Left ventricle myocardium inferior (tissue), 1 donor: Measurements from ENCODE around the gene AP5B1. TPM values are rescaled to one million over a fixed set of nuclear protein-coding genes. Genes with fewer than 3 reads are reported as not detected.

Source experiments
- DNase-seq: peaks from one replicate; pipeline ENCODE4 v3.0.0-alpha.2; 2020
- H3K27ac ChIP-seq: fragments of 200-600 bp; replicated peaks from 2 replicates; pipeline ENCODE4 v1.8.0; 2021
- H3K27me3 ChIP-seq: fragments of 200-600 bp; 2 replicates; pipeline ENCODE4 v1.8.0; 2021; ENCODE audit warnings: low read depth
- H3K36me3 ChIP-seq: fragments of 200-600 bp; 2 replicates; pipeline ENCODE4 v1.8.0; 2021
- H3K4me1 ChIP-seq: fragments of 200-600 bp; 2 replicates; pipeline ENCODE4 v1.8.0; 2021
- H3K4me3 ChIP-seq: fragments of 200-600 bp; 2 replicates; pipeline ENCODE4 v1.8.0; 2021; ENCODE audit warnings: mild to moderate bottlenecking, moderate library complexity
- H3K9me3 ChIP-seq: fragments of 200-600 bp; replicated peaks from 2 replicates; pipeline ENCODE4 v1.8.0; 2021
- intact Hi-C: fragments of 100-400 bp; cut with micrococcal nuclease; formaldehyde crosslinking; loops from one replicate; pipeline ENCODE4 v1.11.0; 2022
- total RNA-seq: library from RNA; stranded (reverse); fragmentation: NEBNext Ultra II Directional; extraction: Animal tissue kit (Norgen Biotek cat#: 25700); gene quantifications from one replicate; pipeline ENCODE4 v1.2.1, GENCODE V29; 2021
- TF ChIP-seq, protein P1 (sequence below): fragments of 200-600 bp; IDR thresholded peaks from 2 replicates; pipeline ENCODE4 v1.8.0; 2021; ENCODE audit warnings: antibody characterized with exemption, mild to moderate bottlenecking, borderline replicate concordance
- donor health status: DM: no; HTN: yes; CAD: no; lungs with severe emphysema.

Gene AP5B1
- total RNA-seq, 1 donor from 2014 or later = 5.4 TPM

DNA sequence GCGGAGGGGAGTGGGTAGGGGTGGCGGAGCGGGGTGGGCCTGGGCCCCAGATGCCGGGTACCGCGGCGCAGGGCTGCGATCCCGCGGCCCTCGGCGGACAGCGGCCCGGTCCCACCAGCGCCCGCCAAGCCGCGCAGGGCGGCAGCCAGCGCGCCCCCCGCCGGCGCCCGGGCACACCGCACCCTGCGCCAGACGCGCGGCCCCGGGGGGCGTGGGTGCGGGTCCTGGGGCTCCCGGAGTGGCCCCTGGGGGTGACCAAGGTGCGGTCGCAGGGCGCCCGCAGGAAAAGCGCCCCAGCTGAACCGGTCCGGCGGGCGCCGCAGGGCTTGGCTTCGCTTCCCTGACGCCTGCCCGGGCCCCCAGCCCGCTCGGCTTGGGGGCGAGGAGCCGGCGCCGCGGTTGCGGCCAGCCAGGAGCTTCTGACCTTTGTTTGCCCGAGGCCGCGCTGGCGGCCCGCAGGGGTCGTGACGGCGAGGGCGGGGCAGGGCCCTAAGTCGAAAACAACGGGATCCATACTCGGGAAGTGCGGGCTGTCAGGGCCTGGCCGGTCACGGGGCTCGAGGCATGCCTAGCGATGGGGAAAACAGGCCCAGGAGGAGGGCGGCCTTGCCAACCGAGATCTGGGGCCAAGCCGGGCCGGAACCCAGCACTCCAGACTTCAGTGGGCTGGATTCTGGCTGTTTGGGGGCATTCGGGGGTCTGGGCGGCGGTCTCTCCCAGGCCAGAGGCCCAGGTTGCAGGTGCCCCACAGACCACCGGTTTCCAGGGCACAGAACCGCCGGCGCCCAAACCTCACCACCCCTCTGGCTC lies 581 bp upstream of the AP5B1 start:
- Histone ChIP-seq H3K27me3 (peaks cover 27% of the 10 kb centered on the region), H3K9me3 (no peaks in the 10 kb centered on the region), H3K4me3 (peak overlapping the region; percentile 97), H3K4me1 (peaks cover 39% of the 10 kb centered on the region), H3K27ac (peak overlapping the region; percentile 76), H3K36me3 (peaks cover 22% of the 10 kb centered on the region)
- intact Hi-C loops = no loop called here
- no peak for DNase-seq
- TF ChIP-seq, protein P1, sequence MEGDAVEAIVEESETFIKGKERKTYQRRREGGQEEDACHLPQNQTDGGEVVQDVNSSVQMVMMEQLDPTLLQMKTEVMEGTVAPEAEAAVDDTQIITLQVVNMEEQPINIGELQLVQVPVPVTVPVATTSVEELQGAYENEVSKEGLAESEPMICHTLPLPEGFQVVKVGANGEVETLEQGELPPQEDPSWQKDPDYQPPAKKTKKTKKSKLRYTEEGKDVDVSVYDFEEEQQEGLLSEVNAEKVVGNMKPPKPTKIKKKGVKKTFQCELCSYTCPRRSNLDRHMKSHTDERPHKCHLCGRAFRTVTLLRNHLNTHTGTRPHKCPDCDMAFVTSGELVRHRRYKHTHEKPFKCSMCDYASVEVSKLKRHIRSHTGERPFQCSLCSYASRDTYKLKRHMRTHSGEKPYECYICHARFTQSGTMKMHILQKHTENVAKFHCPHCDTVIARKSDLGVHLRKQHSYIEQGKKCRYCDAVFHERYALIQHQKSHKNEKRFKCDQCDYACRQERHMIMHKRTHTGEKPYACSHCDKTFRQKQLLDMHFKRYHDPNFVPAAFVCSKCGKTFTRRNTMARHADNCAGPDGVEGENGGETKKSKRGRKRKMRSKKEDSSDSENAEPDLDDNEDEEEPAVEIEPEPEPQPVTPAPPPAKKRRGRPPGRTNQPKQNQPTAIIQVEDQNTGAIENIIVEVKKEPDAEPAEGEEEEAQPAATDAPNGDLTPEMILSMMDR = peak; percentile 40

DNA sequence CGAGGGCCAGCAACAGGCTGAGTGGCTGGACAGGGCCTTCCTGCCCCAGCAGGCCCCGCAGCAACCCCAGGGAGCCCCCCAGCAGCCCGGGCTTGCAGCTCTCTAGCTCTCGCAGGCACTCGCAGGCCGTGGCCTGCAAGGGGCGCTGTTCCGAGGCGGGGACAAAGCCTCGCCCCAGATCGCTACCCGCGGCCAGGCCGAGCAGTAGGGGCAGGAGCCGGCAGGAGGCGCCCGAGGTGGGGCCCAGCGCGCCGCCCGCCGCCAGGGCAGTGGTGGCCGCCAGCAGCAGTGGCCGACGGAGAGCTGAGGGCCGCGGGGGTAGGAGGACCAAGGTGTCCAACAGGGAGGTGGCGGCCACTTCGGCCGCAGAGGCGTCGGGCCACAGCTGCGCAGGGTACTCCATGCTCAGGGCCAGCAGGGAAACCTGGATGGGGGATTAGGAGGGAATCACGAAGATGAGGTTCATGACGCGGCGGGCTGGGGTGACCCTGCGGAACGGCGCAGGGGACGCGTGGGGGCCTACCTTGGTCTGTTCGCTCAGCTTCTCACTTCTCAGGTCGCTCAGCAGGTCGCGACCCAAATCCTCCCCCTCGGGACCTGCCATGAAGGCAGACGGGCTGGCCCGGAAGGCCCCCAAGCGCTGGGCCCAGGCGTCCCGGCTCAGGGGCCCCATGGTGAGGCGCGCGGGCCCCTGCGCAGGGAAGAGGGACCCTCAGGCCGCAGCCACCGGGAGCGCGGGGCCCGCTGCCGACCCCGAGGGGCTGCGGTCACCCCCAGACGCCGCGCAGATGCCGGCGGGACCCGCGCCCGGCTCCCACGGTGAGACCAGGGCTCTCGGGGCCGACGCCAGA lies 632 bp downstream of the AP5B1 start:
- peaks cover 34% of the 10 kb centered on the region for H3K4me1 ChIP-seq
- DNase-seq = peak; percentile 79
- H3K36me3 ChIP-seq = peaks cover 22% of the 10 kb centered on the region
- H3K9me3 ChIP-seq = no peaks in the 10 kb centered on the region
- H3K27me3 ChIP-seq = peaks cover 15% of the 10 kb centered on the region
- intact Hi-C loops = no loop called here
- H3K27ac ChIP-seq = peak overlapping the region; percentile 76
- H3K4me3 ChIP-seq = peak overlapping the region; percentile 97
- TF ChIP-seq, protein P1 = peak; percentile 92

DNA sequence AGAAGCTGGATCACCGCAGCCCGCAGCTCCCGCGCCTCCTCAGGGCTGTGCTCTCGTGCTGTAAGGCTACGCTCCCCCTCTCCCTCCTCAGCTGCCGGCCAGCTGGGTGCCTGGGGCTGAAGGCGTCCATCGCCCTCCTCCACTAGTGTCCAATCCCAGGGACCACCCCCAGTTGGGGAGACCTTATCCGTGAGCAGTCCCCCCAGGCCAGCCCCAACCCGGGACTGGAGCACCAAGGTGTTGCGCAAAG lies 1.2 kb downstream of the AP5B1 start:
- Histone ChIP-seq H3K9me3 (no peaks in the 10 kb centered on the region), H3K27ac (peak overlapping the region; percentile 76), H3K4me3 (peak overlapping the region; percentile 97), H3K36me3 (peaks cover 22% of the 10 kb centered on the region), H3K4me1 (peaks cover 34% of the 10 kb centered on the region), H3K27me3 (peaks cover 9% of the 10 kb centered on the region)
- TF ChIP-seq, protein P1 = no peak
- intact Hi-C loops = no loop called here
- DNase-seq = no peak

DNA sequence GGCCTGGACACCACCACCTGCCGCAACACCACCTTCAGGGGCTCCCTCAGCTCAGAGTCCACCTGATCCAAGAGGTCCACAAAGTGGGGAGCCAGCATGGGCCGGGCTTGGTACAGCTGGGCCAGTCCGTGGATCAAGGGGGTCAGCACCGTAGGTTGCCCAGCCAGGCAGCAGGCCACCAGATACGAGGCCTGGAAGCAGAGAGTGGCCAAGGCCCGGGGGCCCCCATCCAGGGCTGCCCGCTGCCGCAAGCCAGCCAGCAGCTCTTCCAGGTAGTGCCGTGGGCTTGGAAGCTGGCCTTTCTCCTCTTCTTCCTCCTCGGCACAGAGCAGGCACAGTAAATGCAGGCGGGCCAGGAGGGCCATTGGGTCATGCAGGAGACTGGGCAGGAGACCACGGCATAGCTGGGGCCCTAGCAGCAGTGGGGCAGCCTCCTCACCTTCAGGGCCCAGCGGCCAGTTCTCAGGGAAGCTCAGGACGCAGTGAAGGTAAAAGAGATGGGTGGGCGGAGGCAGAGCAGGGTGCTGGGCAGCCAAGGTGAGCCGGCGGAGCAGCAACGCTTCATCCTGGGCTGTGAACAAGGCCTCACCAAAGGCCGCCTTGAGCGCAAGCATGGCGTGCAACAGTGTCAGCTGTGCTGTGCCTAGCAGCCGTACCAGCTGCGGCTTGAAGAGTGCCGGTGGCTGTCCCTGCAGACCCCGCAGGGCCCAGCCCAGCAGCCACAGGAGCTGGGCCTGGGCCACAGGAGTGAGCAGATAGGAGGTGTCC lies 1.7 kb downstream of the AP5B1 start:
- intact Hi-C loops = no loop called here
- Histone ChIP-seq H3K4me3 (peak overlapping the region; percentile 97), H3K36me3 (peaks cover 22% of the 10 kb centered on the region), H3K4me1 (peaks cover 34% of the 10 kb centered on the region), H3K9me3 (no peaks in the 10 kb centered on the region), H3K27me3 (peaks cover 4% of the 10 kb centered on the region), H3K27ac (peak overlapping the region; percentile 76)
- no peak for DNase-seq
- TF ChIP-seq, protein P1 = no peak

DNA sequence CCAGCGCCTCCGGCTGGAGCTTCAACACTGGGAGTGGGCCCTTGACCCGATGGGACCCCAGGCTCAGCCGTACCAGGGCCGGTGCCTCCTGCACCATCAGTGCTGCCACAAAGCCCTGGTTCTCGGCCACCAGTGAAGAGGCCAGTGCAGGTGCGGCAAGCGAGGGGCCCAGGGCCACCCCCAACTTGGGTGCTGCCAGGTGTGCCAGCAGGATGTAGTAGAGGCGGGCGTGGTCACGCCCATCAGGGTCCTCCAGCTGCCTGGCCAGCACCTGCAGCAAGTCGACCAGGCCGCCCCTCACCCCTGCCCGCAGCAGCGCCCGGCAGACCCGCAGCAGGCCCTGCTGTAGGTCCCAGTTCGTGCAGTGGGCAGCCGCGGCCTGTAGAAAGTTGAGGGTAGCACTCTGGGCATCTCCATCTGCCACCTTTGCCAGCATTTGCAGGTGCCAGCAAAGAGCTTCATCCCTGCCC lies 2.3 kb downstream of the AP5B1 start:
- H3K4me1 ChIP-seq = peaks cover 34% of the 10 kb centered on the region
- H3K9me3 ChIP-seq = no peaks in the 10 kb centered on the region
- H3K27me3 ChIP-seq = no peaks in the 10 kb centered on the region
- H3K36me3 ChIP-seq = peaks cover 22% of the 10 kb centered on the region
- no peak overlapping the region for H3K4me3 ChIP-seq
- no peak overlapping the region for H3K27ac ChIP-seq
- TF ChIP-seq, protein P1 = no peak
- no peak for DNase-seq
- intact Hi-C loops = no loop called here
